Measurements from ENCODE around the gene FTO. TPM values are rescaled to one million over a fixed set of nuclear protein-coding genes. Genes with fewer than 3 reads are reported as not detected.

FTO gene
- total and polyA plus RNA-seq, 5 donors from 2014 or later: 58.6 to 97.6 (median 93.4) TPM

- H3K36me3 Mint-ChIP-seq: peaks cover 3% of the 10 kb centered on the region
- Histone ChIP-seq H3K4me1 (ENCODE audit: control insufficient read depth, insufficient read depth, low read length, poor library complexity, severe bottlenecking) (no peaks in the 10 kb centered on the region), H3K9me3 (ENCODE audit: control insufficient read depth in 2 of 2, low read length in 2 of 2) (no peaks in the 10 kb centered on the region), H3K4me3 (ENCODE audit: low read depth, low read length) (no peak overlapping the region), H3K27ac (ENCODE audit: insufficient read depth, low read length, poor library complexity, severe bottlenecking) (no peak overlapping the region), H3K27me3 (ENCODE audit: control insufficient read depth, insufficient read depth, low read length) (no peaks in the 10 kb centered on the region), H3K36me3 (ENCODE audit: control insufficient read depth, insufficient read depth, low read length) (no peaks in the 10 kb centered on the region)
- H3K4me1 Mint-ChIP-seq: peaks cover 0 to 4% (median 1%) of the 10 kb centered on the region in 4 donors
- peak overlapping the region in 1 of 3 donors; percentile 23 for H3K27ac Mint-ChIP-seq
- DNase-seq (peak in 1 of 3 donors; percentile 38), ATAC-seq (ENCODE audit: low read depth in 2 of 2) (no peak)
- H3K4me3 Mint-ChIP-seq: no peak overlapping the region
- H3K27me3 Mint-ChIP-seq: no peaks in the 10 kb centered on the region
- peaks cover 0 to 8% (median 0%) of the 10 kb centered on the region in 7 donors for H3K9me3 Mint-ChIP-seq
These were observed 423.0 kb downstream of the FTO start for GRCh38 chr16:54126907-54127306.

- Histone ChIP-seq H3K36me3 (ENCODE audit: control insufficient read depth, insufficient read depth, low read length) (no peaks in the 10 kb centered on the region), H3K4me3 (ENCODE audit: low read depth, low read length) (no peak overlapping the region), H3K9me3 (ENCODE audit: control insufficient read depth in 2 of 2, low read length in 2 of 2) (no peaks in the 10 kb centered on the region), H3K27me3 (ENCODE audit: control insufficient read depth, insufficient read depth, low read length) (no peaks in the 10 kb centered on the region), H3K27ac (ENCODE audit: insufficient read depth, low read length, poor library complexity, severe bottlenecking) (no peak overlapping the region), H3K4me1 (ENCODE audit: control insufficient read depth, insufficient read depth, low read length, poor library complexity, severe bottlenecking) (no peaks in the 10 kb centered on the region)
- Mint-ChIP-seq H3K27ac (no peak overlapping the region), H3K4me3 (no peak overlapping the region), H3K36me3 (no peaks in the 10 kb centered on the region), H3K9me3 (peaks cover 0 to 8% (median 0%) of the 10 kb centered on the region in 7 donors), H3K4me1 (peaks cover 0 to 4% (median 1%) of the 10 kb centered on the region in 4 donors), H3K27me3 (no peaks in the 10 kb centered on the region)
- DNase-seq (no peak), ATAC-seq (ENCODE audit: low read depth in 2 of 2) (no peak)
These were observed 424.8 kb downstream of the FTO start for GRCh38 chr16:54128629-54129234.

GRCh38 chr16:54129810-54130209, 425.9 kb downstream of the FTO start:
- no peaks in the 10 kb centered on the region for H3K27me3 Mint-ChIP-seq

GRCh38 chr16:54135361-54136275, 431.7 kb downstream of the FTO start:
- DNase-seq (no peak), ATAC-seq (ENCODE audit: low read depth in 2 of 2) (no peak)
- Histone ChIP-seq H3K27me3 (ENCODE audit: control insufficient read depth, insufficient read depth, low read length) (no peaks in the 10 kb centered on the region), H3K9me3 (ENCODE audit: control insufficient read depth in 2 of 2, low read length in 2 of 2) (no peaks in the 10 kb centered on the region), H3K4me3 (ENCODE audit: low read depth, low read length) (no peak overlapping the region), H3K4me1 (ENCODE audit: control insufficient read depth, insufficient read depth, low read length, poor library complexity, severe bottlenecking) (no peaks in the 10 kb centered on the region), H3K27ac (ENCODE audit: insufficient read depth, low read length, poor library complexity, severe bottlenecking) (no peak overlapping the region), H3K36me3 (ENCODE audit: control insufficient read depth, insufficient read depth, low read length) (no peaks in the 10 kb centered on the region)
- Mint-ChIP-seq H3K36me3 (no peaks in the 10 kb centered on the region), H3K4me1 (no peaks in the 10 kb centered on the region), H3K9me3 (peaks cover 0 to 1% (median 0%) of the 10 kb centered on the region in 7 donors), H3K27ac (no peak overlapping the region), H3K27me3 (peaks cover 6% of the 10 kb centered on the region), H3K4me3 (no peak overlapping the region)

More at GRCh38 chr16:54129810-54130209, 425.9 kb downstream of the FTO start:
- Histone ChIP-seq H3K36me3 (ENCODE audit: control insufficient read depth, insufficient read depth, low read length) (no peaks in the 10 kb centered on the region), H3K4me3 (ENCODE audit: low read depth, low read length) (no peak overlapping the region), H3K9me3 (ENCODE audit: control insufficient read depth in 2 of 2, low read length in 2 of 2) (no peaks in the 10 kb centered on the region), H3K4me1 (ENCODE audit: control insufficient read depth, insufficient read depth, low read length, poor library complexity, severe bottlenecking) (no peaks in the 10 kb centered on the region), H3K27ac (ENCODE audit: insufficient read depth, low read length, poor library complexity, severe bottlenecking) (no peak overlapping the region), H3K27me3 (ENCODE audit: control insufficient read depth, insufficient read depth, low read length) (no peaks in the 10 kb centered on the region)
- Mint-ChIP-seq H3K4me1 (peaks cover 0 to 4% (median 1%) of the 10 kb centered on the region in 4 donors), H3K27ac (no peak overlapping the region), H3K9me3 (peaks cover 0 to 8% (median 0%) of the 10 kb centered on the region in 7 donors), H3K36me3 (no peaks in the 10 kb centered on the region), H3K4me3 (no peak overlapping the region)
- no peak for DNase-seq
- ATAC-seq (ENCODE audit: low read depth in 2 of 2): no peak

GRCh38 chr16:54136276-54136625, 432.3 kb downstream of the FTO start:
- DNase-seq: no peak
- Mint-ChIP-seq H3K36me3 (no peaks in the 10 kb centered on the region), H3K4me1 (no peaks in the 10 kb centered on the region), H3K4me3 (no peak overlapping the region), H3K9me3 (peaks cover 0 to 1% (median 0%) of the 10 kb centered on the region in 7 donors), H3K27ac (no peak overlapping the region), H3K27me3 (peaks cover 6% of the 10 kb centered on the region)
- no peak for ATAC-seq (ENCODE audit: low read depth in 2 of 2)
- no peaks in the 10 kb centered on the region for H3K4me1 ChIP-seq (ENCODE audit: control insufficient read depth, insufficient read depth, low read length, poor library complexity, severe bottlenecking)
- H3K27ac ChIP-seq (ENCODE audit: insufficient read depth, low read length, poor library complexity, severe bottlenecking): no peak overlapping the region
- no peaks in the 10 kb centered on the region for H3K27me3 ChIP-seq (ENCODE audit: control insufficient read depth, insufficient read depth, low read length)
- H3K4me3 ChIP-seq (ENCODE audit: low read depth, low read length): no peak overlapping the region
- no peaks in the 10 kb centered on the region for H3K9me3 ChIP-seq (ENCODE audit: control insufficient read depth in 2 of 2, low read length in 2 of 2)
- no peaks in the 10 kb centered on the region for H3K36me3 ChIP-seq (ENCODE audit: control insufficient read depth, insufficient read depth, low read length)

- no peaks in the 10 kb centered on the region for H3K9me3 ChIP-seq (ENCODE audit: control insufficient read depth in 2 of 2, low read length in 2 of 2)
- H3K4me3 ChIP-seq (ENCODE audit: low read depth, low read length): no peak overlapping the region
- peaks cover 0 to 6% (median 0%) of the 10 kb centered on the region in 7 donors for H3K9me3 Mint-ChIP-seq
- no peaks in the 10 kb centered on the region for H3K36me3 ChIP-seq (ENCODE audit: control insufficient read depth, insufficient read depth, low read length)
- H3K27me3 Mint-ChIP-seq: peaks cover 13% of the 10 kb centered on the region
- no peaks in the 10 kb centered on the region for H3K4me1 ChIP-seq (ENCODE audit: control insufficient read depth, insufficient read depth, low read length, poor library complexity, severe bottlenecking)
- no peaks in the 10 kb centered on the region for H3K27me3 ChIP-seq (ENCODE audit: control insufficient read depth, insufficient read depth, low read length)
- H3K27ac Mint-ChIP-seq: no peak overlapping the region
- H3K27ac ChIP-seq (ENCODE audit: insufficient read depth, low read length, poor library complexity, severe bottlenecking): no peak overlapping the region
- DNase-seq (no peak), ATAC-seq (ENCODE audit: low read depth in 2 of 2) (no peak)
- H3K4me1 Mint-ChIP-seq: peaks cover 0 to 2% (median 0%) of the 10 kb centered on the region in 4 donors
- H3K4me3 Mint-ChIP-seq: no peak overlapping the region
- no peaks in the 10 kb centered on the region for H3K36me3 Mint-ChIP-seq
These were observed 436.3 kb downstream of the FTO start for GRCh38 chr16:54140057-54140787.

- Mint-ChIP-seq H3K27ac (no peak overlapping the region), H3K4me1 (peaks cover 0 to 2% (median 0%) of the 10 kb centered on the region in 4 donors), H3K36me3 (no peaks in the 10 kb centered on the region), H3K4me3 (peak overlapping the region in 1 of 4 donors; percentile 5), H3K9me3 (peaks cover 0 to 6% (median 0%) of the 10 kb centered on the region in 7 donors), H3K27me3 (peaks cover 13% of the 10 kb centered on the region)
- Histone ChIP-seq H3K36me3 (ENCODE audit: control insufficient read depth, insufficient read depth, low read length) (no peaks in the 10 kb centered on the region), H3K4me1 (ENCODE audit: control insufficient read depth, insufficient read depth, low read length, poor library complexity, severe bottlenecking) (no peaks in the 10 kb centered on the region), H3K27me3 (ENCODE audit: control insufficient read depth, insufficient read depth, low read length) (no peaks in the 10 kb centered on the region), H3K9me3 (ENCODE audit: control insufficient read depth in 2 of 2, low read length in 2 of 2) (no peaks in the 10 kb centered on the region), H3K27ac (ENCODE audit: insufficient read depth, low read length, poor library complexity, severe bottlenecking) (no peak overlapping the region), H3K4me3 (ENCODE audit: low read depth, low read length) (no peak overlapping the region)
- DNase-seq (no peak), ATAC-seq (ENCODE audit: low read depth in 2 of 2) (no peak)
These were observed 436.8 kb downstream of the FTO start for GRCh38 chr16:54140788-54141136.

All from CD4-positive, CD25-positive, alpha-beta regulatory T cell (primary cell).